NCI-H510A treated with DMSO at 0.1 percent for 48 hours (cell line): Measurements from ENCODE around the gene P2RY2.

Source experiments
- DNase-seq: peaks from one replicate; lab custom pipeline; 2025; lab: John Stamatoyannopoulos, UW

The P2RY2 gene

GRCh38 chr11:73205661-73206343 is 12.3 kb upstream of the P2RY2 start:
- no peak for DNase-seq

- no peak for DNase-seq
Observed at GRCh38 chr11:73206801-73207200, 11.3 kb upstream of the P2RY2 start.

- DNase-seq, result no peak
Observed at GRCh38 chr11:73209892-73210291, 8.2 kb upstream of the P2RY2 start.

GRCh38 chr11:73210916-73211667 is 7.0 kb upstream of the P2RY2 start:
- no peak for DNase-seq

GRCh38 chr11:73213196-73214143 is 4.6 kb upstream of the P2RY2 start:
- DNase-seq, result no peak

- DNase-seq, result no peak
Observed at GRCh38 chr11:73215191-73216134, 2.6 kb upstream of the P2RY2 start.

GRCh38 chr11:73216465-73216864 is 1.6 kb upstream of the P2RY2 start:
- no peak for DNase-seq

- DNase-seq, result no peak
Observed at GRCh38 chr11:73217131-73217809, 811 bp upstream of the P2RY2 start.

- no peak for DNase-seq
Observed at GRCh38 chr11:73217810-73218105, 323 bp upstream of the P2RY2 start.

- DNase-seq, result no peak
Observed at GRCh38 chr11:73218830-73219215, 742 bp downstream of the P2RY2 start.

- no peak for DNase-seq
Observed at GRCh38 chr11:73219396-73220285, 1.6 kb downstream of the P2RY2 start.

- no peak for DNase-seq
Observed at GRCh38 chr11:73221451-73221850, 3.4 kb downstream of the P2RY2 start.

- no peak for DNase-seq
Observed at GRCh38 chr11:73221996-73222395, 3.9 kb downstream of the P2RY2 start.

GRCh38 chr11:73223998-73224730 is 6.1 kb downstream of the P2RY2 start:
- DNase-seq, result no peak

- no peak for DNase-seq
Observed at GRCh38 chr11:73225001-73225686, 7.1 kb downstream of the P2RY2 start.

GRCh38 chr11:73225851-73226250 is 7.8 kb downstream of the P2RY2 start:
- no peak for DNase-seq

- DNase-seq, result no peak
Observed at GRCh38 chr11:73226297-73227006, 8.4 kb downstream of the P2RY2 start.
